Uterus (tissue), 2 donors: ENCODE measurements around the gene CD48.

Source experiments
- CTCF ChIP-seq, 4 experiments: fragments of 200-600 bp in 2 of 4; fragments of 450-650 bp in 2 of 4; sonication (generic) in 2 of 4; IDR thresholded peaks; one replicate each; pipeline ENCODE4 v1.5.1; 2016 to 2019; ENCODE audit warnings: antibody characterized with exemption in 4 of 4, mild to moderate bottlenecking in 2 of 4, moderate library complexity in 1 of 4
- POLR2A ChIP-seq, 2 donors: fragments of 450-650 bp; IDR thresholded peaks; one replicate each; pipeline ENCODE4 v1.6.1; 2016; ENCODE audit warnings: antibody characterized with exemption in 2 of 2, mild to moderate bottlenecking in 1 of 2, moderate library complexity in 1 of 2

DNA sequence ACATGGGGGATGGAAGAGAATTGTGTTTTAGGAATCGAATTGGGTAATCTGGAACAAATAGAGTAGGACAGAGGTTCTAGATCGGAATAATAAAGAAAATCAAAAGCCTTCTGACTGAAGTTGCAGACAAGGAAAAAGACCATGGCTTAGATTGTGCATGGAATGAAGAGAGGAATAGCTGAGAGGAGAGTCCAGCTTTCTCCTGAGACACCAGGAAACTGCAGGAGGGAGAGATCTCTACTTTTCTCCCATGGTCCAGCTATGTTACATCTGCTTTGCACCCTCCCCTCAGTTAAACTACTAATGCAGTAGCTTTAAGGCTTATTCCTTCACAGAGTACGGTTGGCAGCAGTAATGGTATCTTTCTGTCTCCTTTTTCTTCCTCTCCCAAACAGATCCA, 40.8 kb upstream of the CD48 start:
- TF ChIP-seq CTCF (IDR thresholded peaks at IDR 0.05), result no peak
- TF ChIP-seq POLR2A (IDR thresholded peaks at IDR 0.05), result no peak
